WTC11 (cell line): ENCODE results near the gene GMPR.

Source experiments
- CBFB ChIP-seq: sonication (generic); formaldehyde crosslinking; IDR thresholded peaks from 2 replicates; pipeline ENCODE4 v1.8.1; 2022; ENCODE audit warnings: mild to moderate bottlenecking, low read depth, missing genetic modification reagents
- SOX15 ChIP-seq: fragments of 250-450 bp; sonication (Bioruptor Pico); IDR thresholded peaks from 2 replicates; pipeline ENCODE4 v1.9.0; 2021; ENCODE audit warnings: mild to moderate bottlenecking
- ZNF263 ChIP-seq: sonication (generic); formaldehyde crosslinking; IDR thresholded peaks from 2 replicates; pipeline ENCODE4 v1.8.1; 2022; ENCODE audit warnings: low read depth, mild to moderate bottlenecking, moderate library complexity, missing genetic modification reagents
- TF ChIP-seq, protein P1 (sequence below): fragments of 200-600 bp; IDR thresholded peaks from 2 replicates; pipeline ENCODE4 v1.8.0; 2022; ENCODE audit warnings: antibody characterized with exemption

DNA sequence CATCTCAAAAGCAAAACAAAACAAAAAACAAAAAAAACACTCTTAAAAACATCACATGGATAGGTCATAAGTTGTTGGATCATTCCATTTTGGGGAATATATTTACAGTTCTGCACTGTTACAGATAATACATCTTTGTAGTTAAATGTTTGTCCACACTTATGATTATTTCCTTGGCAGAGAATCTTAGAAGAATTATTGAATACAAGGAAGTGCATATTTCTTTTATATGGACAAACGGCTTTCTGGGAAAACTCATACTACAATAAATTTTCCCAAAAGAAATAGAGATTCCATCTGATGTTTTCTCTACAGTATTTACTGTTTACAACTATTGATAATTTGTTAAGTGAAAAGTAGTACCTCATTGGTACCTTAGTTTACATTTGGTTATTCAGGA is 33.8 kb downstream of the GMPR start:
- no peak for TF ChIP-seq ZNF263
- TF ChIP-seq, protein P1, sequence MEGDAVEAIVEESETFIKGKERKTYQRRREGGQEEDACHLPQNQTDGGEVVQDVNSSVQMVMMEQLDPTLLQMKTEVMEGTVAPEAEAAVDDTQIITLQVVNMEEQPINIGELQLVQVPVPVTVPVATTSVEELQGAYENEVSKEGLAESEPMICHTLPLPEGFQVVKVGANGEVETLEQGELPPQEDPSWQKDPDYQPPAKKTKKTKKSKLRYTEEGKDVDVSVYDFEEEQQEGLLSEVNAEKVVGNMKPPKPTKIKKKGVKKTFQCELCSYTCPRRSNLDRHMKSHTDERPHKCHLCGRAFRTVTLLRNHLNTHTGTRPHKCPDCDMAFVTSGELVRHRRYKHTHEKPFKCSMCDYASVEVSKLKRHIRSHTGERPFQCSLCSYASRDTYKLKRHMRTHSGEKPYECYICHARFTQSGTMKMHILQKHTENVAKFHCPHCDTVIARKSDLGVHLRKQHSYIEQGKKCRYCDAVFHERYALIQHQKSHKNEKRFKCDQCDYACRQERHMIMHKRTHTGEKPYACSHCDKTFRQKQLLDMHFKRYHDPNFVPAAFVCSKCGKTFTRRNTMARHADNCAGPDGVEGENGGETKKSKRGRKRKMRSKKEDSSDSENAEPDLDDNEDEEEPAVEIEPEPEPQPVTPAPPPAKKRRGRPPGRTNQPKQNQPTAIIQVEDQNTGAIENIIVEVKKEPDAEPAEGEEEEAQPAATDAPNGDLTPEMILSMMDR: no peak
- no peak for TF ChIP-seq CBFB (CRISPR knock-in tag)
- TF ChIP-seq SOX15 (CRISPR knock-in tag): no peak
